Activated T-cell treated with anti-CD3 and anti-CD28 coated beads for 4 hours (primary cell): ENCODE data around the gene NKX6-1.

ENCODE experiments used
- DNase-seq: peaks from one replicate; pipeline ENCODE4 v3.0.0-alpha.2; 2020

The NKX6-1 gene

DNA sequence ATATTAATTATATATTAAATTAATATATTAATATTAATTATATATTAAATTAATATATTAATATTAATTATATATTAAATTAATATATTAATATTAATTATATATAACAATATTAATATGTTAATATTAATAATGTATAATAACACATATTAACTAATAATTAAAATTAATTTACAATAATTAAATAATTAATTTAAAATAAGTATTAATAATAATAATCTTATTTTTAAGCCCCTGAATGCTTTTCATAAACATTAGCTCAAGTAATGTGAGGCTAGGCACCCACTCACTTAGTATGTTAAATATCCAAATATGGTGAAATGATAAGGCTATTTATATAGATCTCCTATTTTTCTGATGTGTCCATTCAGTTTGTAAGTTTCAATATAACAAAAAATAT is 26.9 kb downstream of the NKX6-1 start:
- DNase-seq: no peak

DNA sequence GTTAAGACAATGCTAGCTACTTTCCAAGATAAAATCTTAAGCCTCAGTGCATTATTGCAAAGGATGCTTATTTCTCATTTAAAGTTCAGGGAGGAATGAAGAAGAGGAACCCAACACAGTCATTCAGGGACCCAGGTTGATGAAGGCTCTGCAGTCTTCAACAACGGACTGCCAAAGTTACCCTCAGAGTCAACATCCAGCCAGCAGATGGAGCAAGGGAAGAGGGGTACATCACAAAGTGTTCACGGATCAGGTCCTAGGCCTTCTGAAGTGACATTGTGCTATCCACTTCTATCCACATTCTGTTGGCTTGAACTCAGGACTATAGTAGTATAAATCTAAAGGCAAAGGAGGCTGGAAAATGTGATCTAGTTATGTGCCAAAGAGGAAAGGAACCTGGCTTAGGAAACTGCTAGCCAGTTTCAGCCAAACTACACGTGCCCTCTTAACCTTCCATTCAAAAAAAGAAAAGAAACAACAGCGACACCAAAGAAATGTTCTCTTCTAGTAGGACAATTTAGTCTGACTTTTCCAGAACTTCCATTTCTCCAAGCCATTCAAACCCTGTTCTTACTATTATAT is 28.8 kb downstream of the NKX6-1 start:
- no peak for DNase-seq

DNA sequence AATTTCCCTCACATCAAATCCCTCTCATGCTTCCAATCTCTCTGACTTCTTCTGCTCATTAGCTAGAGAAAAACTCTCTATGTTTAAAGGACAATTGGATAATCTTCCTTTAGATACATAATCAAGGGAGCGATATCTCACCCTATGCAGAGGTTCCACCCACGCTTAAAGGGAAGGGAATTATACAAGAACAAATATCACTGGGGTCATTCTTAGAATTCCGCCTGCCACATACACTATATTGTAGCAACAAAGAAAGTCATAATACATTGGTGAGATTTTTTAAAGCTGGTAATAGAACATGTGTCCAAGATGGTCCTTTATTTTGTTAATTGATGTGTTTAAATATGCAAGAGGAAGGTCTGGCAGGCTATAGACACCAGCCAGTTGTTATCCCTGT is 31.5 kb downstream of the NKX6-1 start:
- DNase-seq: no peak

DNA sequence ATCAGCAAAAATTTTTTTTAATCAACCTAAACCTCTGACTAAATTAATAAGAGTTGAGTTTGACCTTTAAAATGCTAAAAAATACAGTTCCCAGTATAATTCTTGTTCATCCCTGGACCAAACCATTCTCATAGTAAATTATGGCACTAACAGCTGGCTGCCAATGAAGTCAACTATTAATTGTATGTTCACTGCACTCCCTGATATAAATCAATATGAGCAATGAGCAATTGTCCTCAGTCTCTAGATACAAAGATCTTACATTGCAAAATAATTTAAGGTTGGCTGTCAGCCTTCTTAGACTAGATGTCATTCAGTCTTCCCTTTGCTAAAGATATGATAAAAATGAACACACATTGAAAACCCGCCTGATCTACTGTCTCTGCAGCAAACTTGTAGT is 39.3 kb downstream of the NKX6-1 start:
- no peak for DNase-seq

DNA sequence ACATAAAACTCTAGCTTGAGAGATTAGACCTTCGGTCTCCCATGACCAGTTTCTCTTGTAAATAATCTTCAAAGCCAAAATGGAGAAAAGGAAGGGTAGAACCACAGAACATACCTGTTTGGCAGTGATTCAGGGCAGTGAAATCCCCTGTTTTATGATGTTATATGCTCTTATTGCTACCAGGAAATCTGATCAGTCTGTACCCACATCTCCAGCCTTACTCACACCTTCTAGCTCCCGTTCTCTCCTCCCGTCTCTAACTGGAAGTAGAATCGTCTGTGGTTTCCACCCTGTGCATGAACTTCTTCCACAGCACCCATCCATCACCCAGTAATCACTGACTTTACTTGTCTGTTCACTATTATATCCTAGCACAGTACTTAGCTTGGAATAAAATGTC is 42.9 kb downstream of the NKX6-1 start:
- no peak for DNase-seq

DNA sequence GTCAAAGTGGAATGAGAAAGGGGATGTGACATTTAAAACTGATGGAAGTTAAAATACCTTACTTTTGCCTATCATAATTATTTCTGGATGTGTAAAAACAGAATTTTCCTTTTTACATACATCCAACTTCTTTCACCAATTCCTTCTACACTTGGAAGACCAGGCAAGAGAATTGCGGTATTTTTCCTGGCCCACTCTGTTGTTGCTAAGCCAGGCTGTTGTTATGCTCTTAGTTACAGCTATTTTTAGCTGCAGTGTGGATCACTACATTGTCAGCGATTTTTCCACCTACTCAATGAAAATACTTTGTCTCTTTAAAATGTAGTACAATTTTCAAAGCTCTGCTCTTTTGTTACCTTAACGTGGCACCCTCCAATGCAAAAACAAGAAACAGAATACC is 43.4 kb downstream of the NKX6-1 start:
- DNase-seq: no peak

DNA sequence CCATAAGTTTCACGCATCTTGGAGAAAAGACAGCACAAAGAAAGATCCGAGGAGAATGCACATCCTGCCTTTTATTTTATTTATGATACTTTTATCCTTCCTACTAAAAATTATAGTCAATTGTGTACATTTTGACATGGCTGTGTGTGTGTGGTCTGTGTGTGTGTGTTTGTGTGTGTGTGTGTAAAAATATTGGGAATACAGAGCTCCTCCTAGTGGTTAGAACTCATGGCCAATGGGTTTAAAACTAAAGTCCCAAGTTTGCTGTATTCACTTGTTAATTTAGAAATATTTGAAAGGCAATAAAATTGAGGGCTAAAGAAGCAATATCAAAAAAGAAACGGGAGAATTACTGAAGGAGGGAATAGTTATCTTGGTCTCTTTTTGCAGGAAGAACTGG is 47.5 kb downstream of the NKX6-1 start:
- DNase-seq: no peak

DNA sequence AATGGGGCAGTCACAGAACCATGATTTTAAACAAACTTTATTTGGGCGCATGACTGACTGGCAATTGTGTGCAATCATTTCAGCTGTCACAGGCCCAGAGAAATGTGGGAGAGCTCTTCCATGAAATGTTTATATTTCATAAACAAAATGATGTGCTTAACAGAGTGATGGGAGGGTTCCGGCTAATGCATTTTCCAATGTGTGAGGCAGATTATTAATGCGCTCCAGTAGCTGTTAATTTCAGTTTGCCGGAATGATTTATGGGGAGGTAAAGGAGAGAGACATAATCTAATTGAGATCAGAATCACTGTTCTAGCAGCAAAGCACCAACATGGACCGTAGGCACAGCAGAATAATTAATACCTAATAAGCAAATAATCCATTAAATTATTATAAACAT is 55.6 kb downstream of the NKX6-1 start:
- DNase-seq: no peak

DNA sequence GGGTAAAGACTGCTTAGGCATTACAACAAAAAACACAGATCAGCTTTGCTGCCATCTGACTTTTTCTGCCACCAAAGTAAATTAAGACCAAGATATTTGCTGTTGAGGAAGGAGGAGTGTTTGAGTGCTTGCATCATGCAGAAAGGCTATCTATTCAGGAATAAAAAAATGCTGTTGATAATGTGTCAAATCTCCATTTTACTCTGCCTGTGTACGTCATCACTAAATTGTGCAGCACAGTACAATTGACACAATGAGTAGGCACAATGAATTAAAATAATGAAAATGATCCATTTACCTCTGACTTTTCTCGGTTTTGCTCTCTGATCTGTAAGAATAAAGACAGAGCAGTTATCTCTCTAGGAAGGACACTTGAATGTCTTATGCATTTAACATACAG is 56.3 kb downstream of the NKX6-1 start:
- no peak for DNase-seq
